ENCODE results near the gene COL23A1.
A peak's percentile ranks its signal among the peaks of the same experiment; 100 is the strongest.
"Not testable (repeated sequence)": the region's sequence is repeated elsewhere in the genome, so short reads cannot be mapped to it uniquely, and the experiment has no call there.

Gene COL23A1

DNA sequence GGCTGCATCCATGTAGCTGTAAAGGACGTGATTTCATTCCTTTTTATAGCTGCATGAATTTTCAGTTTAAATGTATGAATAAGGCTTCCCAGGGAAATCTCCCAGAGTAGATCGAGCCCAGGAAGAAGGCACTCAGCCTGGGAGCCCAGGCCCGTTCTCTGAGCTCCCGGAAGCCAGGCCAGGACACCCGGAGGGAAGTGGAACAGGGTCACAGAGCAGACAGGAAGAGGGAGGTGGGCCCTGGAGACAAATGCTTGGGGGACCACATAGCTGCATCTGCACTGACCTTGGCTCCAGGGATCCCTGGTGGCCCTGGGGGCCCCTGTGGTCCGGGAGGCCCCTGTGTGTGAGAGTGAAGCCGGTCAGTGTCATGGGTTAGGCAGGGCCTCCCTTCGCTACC lies 337.9 kb downstream of the COL23A1 start:
- no peak overlapping the region for H3K4me3 ChIP-seq (ENCODE audit: low read depth, low read length)
- no peak for DNase-seq (ENCODE audit: low read depth)

DNA sequence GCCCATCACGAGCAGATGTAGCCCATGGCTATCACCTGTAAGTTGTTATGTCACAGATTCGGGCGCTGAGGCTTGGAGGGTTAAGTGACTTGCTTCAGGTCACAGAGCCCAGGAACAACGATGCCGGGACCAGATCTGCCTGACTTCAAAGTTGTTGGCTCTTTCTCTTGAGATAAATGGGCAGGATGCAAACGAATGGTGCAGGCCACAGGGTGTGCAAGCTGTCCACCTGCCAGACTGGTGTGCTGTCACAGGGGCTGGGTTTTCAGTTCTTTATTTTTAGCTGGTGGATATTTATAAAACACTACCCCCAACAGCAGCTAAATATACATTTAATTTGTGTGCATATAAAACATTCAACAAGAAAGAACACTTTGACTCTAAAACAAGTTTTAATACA lies 339.9 kb downstream of the COL23A1 start:
- no peak overlapping the region for H3K4me3 ChIP-seq (ENCODE audit: low read depth, low read length)
- DNase-seq (ENCODE audit: low read depth), result no peak

DNA sequence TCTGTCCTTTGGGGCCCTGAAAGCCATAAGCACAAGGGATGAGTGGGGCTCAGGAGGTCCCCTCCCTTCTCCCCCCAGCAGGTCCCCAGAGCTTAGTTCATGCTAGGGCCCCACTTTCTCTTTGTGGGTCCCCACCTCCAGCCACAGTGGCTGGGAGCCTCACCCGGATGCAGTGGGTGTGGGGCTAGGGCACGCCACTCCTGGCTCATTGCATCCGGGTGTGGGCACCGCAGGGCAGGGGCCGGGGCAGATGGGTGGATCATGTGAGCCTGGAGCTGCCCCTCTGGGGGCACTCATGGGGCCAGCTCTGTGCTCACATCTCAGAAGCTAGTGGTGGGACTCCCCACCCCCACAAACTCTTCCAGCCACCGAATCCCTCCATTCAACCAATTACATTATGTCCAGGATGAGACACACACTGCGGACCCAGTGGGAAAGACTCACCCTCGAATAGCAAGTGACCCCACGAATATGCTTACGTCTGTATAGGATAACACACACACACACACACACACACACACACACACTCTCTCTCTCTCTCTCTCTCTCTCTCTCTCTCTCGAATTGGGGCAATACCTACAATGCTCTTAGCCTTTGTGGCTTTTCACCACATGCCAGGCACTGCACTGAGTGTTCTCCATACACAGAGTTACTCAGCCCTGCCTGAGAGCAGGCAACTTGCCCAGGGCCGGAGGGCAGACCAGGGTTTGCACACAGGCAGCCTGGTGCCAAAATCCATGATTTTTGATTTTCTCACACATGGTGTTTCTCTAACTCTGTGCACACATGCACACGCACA lies 340.8 kb downstream of the COL23A1 start:
- H3K4me3 ChIP-seq (ENCODE audit: low read depth, low read length), result no peak overlapping the region
- DNase-seq (ENCODE audit: low read depth), result peak; percentile 27

DNA sequence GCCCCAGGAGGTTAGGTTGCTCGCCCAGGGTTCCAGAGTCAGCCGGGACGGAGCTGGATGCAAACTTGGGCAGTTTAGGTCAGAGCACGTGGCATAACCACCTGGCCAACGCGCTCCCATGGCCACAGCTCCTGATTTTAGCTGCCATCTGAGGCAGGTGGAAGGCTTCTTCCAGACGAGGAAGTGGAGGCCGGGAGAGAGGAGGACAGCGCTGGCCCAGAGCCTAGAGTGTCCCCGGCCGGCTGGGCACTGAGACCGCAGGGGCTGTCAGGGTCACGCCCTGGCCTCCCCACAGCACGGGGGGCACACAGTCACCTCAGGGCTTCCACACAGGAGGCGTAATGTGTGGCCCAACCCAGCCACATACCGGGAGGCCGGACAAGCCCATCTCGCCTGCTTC lies 341.4 kb downstream of the COL23A1 start:
- H3K4me3 ChIP-seq (ENCODE audit: low read depth, low read length), result no peak overlapping the region

DNA sequence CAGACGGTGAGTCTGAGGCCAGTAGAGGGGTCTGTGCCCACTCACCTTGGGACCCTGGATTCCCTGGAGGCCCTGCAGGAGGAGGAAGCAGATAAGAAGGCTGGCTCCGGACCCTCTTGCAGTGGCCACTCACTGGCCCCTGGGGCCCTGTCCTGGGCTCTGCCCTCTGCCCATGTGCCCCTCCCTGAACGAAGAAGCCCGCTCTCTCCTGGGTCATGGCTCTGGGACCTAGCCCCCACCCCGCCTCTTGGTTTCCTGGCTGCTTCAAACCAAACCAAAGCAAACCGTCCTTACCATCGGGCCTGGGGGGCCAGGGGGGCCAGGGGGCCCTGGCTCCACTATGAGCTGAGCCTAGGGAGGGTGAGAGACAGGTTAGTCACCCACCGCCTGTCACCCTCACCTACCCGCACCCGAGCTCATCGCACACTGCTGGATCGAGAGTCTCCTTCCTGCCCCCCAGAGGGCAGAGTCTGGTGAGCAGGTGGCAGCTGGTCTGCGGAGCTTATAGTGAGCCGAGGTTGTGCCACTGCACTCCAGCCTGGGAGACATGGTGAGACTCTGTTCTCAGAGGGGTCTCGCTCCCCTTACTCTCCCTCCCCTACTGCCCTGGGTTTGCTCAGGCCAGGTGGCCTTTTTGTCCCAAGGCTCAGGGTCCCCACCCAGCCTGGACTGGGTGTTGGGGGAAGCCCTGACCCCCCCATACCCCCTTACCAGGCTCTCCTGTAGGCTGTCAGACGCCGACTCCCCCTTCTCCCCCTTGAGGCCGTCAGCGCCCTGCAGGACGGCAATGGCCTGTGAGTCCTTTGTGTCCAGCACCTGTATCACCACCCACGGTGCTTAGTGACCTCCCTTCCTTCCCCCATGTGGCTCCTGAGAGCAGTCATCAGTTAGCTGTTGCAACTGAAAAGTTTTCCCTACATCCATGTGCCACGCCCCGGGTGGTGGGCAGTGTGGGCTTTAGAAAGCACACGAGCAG lies 342.4 kb downstream of the COL23A1 start:
- H3K4me3 ChIP-seq (ENCODE audit: low read depth, low read length), result no peak overlapping the region
- DNase-seq (ENCODE audit: low read depth), result no peak

More for the DNA sequence above, 341.4 kb downstream of the COL23A1 start:
- no peak for DNase-seq (ENCODE audit: low read depth)

DNA sequence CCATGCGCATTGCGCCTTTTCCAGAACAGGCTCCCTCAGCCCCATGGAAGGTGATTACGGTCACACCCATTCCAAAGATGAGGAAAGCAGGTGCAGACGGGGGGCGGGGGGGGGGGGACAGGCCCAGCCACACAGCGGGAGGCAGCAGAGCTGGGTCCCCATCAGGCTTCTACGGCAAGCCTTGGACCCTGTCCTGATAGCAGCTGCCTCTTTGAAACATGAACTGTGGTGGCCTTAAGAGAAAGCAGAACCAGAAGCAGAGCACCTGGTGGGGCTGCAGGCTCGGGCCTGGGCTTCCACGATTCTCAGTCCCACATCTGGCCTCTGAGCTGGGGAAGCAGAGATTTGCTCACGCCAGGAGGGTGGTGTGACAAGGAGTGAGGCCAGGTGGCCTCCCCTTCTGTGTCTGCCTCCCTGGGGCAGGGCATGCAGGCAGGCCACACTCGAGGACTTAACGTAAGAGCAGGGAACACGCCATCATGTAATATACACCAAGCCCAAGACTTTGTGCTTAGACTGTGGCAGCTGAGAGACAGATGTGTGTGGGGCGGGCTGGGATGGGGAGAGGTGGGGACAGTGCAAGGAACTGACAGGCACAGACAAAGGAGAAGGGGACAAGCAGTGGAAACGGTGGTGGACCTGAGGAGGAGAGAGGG lies 343.4 kb downstream of the COL23A1 start:
- DNase-seq (ENCODE audit: low read depth), result no peak
- H3K4me3 ChIP-seq (ENCODE audit: low read depth, low read length), result no peak overlapping the region

DNA sequence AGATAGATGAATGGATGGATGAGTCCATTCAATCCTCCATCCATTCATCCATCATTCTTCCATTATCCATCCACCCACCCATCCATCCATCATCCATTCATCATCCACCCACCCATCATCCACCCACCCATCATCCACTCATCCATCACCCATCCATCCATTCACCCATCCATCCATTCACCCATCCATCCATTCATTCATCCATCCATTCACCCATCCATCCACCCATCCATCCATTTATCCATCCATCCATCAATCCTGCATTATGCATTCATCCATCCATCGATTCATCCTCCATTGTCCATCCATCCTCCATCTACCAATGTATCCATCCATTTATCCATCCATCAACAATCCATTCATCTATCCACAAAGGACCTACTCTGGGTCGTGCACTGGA lies 344.8 kb downstream of the COL23A1 start:
- DNase-seq (ENCODE audit: low read depth), result no peak
- no peak overlapping the region for H3K4me3 ChIP-seq (ENCODE audit: low read depth, low read length)

DNA sequence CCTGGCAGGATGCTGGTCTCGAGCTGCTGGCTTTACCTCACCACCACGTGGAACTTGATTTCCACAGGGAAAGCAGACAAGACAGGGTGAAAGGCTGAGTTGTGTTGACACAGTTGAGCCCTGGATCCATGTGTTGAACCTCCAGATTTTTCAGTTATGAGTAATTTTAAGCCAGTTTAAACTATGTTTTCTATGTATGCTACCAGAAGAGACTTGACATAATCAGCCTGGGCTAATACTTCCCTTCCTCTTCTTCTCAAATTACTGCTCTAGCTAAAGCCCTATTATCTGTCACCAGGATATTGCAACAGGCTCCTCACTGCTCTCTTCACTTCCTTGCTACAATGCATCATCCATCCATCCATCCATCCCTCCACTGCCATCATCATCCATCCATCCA lies 345.6 kb downstream of the COL23A1 start:
- H3K4me3 ChIP-seq (ENCODE audit: low read depth, low read length), result no peak overlapping the region
- DNase-seq (ENCODE audit: low read depth), result peak; percentile 25

DNA sequence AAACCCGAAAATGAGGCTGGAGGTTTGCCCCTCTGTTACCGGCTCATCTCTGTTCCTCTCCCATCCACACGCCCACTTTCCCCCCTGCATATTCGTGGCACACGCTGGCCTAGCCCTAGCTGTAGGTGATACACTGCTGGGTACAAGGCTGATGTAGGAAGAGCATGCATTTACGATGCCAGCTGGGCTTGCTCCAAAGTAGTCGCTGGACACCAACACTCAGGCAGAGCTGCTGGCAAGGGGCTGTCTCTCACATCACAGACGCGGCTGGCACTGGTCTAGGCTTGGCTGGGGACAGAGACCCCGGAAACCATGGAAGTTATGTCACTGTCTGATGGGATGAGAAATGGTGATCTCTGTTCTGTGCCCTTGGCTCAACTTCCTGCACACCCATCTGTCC lies 347.8 kb downstream of the COL23A1 start:
- DNase-seq (ENCODE audit: low read depth), result no peak
- H3K4me3 ChIP-seq (ENCODE audit: low read depth, low read length), result no peak overlapping the region

DNA sequence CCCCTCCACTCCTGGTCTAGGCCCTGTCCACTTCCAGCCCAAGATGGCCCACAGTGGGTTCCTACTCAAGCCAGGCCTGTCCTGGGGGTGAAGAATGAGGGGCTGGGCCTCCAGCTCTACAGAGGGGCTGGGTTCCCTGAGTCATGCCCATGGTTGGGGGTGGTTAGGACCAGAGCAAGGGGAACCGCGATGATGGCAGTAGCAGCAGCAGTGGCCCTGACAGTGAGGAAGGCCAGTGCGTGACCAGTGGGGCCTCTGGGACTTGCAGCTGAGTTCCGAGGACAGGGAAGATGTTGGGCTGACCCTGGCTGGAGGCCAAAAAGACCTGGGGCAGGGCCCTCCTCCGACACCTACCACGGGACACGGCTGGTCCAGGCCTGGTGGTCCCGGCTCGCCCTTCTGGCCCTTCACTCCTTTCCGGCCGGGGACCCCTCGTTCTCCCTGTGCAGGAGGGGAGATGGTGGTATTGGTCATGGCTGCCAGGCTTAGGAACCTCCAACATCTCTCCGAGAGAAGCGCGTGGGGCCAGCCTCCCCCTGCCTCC lies 348.4 kb downstream of the COL23A1 start:
- DNase-seq (ENCODE audit: low read depth), result no peak

DNA sequence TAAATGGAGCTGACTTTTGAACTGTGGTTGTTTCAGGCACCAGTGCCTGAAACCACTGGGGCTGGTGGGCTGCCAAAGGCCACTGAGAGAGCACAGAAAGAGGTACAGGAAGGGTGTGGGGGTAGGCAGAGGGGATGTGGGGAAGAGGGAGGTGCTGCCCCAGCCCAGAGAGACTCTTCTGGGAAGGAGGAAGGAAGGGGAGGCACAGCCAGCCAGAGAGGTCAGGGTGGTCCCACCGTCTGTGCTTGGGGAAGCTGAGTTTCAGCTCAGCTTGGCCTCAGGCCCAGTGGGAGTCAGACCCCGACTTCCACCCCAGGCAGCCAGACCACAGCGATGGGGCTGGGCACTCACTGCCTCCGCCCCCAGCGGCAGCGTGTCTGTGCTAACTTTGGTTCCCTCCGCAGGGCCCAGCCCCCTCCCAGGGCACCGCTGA lies 348.9 kb downstream of the COL23A1 start:
- no peak for DNase-seq (ENCODE audit: low read depth)
- no peak overlapping the region for H3K4me3 ChIP-seq (ENCODE audit: low read depth, low read length)

More for the DNA sequence above, 348.4 kb downstream of the COL23A1 start:
- H3K4me3 ChIP-seq (ENCODE audit: low read depth, low read length), result no peak overlapping the region

DNA sequence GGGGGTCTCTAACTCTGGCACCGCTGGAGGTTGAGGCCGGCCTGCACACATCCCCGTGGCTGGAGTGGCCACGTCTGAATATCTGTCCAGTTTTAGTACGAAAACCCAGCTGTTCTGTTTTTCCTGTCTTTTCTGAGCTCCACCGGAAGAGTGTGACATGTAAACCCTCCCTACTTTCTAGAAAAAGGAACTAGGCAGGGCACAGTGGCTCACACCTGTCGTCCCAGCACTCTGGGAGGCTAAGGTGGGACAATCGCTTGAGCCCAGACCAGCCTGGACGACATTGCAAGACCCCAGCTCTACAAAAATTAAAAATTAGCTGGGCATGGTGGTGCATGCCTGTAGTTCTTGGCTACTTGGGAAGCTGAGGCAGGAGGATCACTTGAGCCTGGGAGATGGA lies 349.4 kb downstream of the COL23A1 start:
- no peak for DNase-seq (ENCODE audit: low read depth)
- H3K4me3 ChIP-seq (ENCODE audit: low read depth, low read length), result no peak overlapping the region

DNA sequence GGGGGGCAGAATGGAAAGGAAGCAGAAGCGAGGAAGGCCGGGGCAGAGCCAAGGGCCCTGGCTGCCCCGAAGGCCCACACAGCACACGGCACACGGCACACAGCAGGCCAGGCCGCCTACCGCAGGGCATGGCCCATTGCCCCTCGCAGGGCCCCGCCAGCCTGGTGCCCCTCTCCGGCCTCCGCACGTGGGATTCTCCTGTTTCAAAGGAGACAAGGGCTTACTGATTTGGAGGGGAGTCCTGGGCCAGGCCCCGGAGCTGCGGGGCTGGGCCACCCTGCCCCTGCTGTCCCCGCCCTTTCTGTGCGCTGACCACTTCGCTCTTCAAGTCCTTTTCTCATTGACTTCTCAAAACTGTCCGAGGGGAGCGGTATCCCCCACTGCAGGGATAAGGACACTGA lies 349.9 kb downstream of the COL23A1 start:
- DNase-seq (ENCODE audit: low read depth), result no peak
- no peak overlapping the region for H3K4me3 ChIP-seq (ENCODE audit: low read depth, low read length)

DNA sequence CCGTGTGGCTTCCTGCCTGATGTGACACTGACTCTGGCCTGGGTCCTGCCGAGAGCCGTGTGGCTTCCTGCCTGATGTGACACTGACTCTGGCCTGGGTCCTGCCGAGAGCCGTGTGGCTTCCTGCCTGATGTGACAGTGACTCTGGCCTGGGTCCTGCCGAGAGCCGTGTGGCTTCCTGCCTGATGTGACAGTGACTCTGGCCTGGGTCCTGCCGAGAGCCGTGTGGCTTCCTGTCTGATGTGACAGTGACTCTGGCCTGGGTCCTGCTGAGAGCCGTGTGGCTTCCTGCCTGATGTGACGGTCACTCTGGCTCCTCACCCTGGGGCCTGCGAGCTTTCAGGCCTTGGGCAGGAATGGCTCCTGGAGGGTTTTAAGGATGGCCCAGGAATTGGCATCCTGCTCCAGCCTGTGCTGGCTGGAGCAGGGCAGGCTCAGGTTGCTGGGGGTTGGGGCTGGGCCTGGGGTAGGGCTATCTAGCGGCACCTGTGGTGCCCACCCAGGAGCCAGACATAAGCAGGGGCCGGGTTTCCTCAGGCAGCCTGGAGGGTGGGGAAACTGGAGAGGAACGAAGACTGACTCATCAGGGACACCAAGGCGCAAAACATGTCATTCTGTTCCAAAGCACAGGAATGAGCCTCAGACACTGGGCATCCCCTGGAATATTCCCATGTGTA lies 350.4 kb downstream of the COL23A1 start:
- not testable (repeated sequence) for DNase-seq (ENCODE audit: low read depth); H3K4me3 ChIP-seq (ENCODE audit: low read depth, low read length)

DNA sequence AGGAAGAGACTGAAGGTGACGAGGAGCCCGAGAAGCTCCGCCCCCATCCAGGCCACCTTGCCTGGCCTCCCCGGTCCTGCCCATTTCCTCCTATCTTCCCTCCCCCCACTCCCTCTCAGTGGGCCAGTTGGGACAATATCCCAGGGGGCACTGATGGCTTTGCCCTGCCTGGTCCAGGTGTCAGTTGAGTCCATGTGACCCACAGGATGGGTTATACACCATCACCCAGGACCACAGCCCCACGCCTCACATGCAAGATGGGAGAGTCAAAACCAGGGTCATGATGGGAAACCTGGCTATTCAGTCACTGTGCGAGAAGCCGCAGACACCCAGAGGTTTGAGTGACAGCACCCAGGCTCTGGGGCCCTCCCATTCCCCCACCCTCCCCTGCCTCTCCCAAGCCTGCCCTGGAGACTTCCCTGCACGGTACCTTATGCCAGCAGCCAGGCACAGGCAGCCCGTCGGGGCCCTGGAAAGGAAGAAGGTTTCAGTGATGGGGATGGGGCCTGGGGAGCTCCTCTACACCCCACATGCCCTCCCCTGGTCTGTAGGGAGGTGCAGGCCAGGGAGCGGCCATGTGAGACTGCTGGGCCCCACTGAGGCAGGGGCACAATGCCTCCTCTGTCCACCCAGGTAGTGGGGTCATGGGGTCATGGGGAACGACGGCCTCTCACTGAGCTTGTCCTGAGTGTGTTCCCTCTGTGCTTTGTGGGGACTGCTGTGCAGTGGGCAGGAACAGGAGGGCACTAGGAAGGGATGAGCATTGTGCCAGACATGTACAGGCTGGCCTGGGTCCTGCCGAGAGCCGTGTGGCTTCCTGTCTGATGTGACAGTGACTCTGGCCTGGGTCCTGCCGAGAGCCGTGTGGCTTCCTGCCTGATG lies 351.2 kb downstream of the COL23A1 start:
- no peak overlapping the region for H3K4me3 ChIP-seq (ENCODE audit: low read depth, low read length)
- DNase-seq (ENCODE audit: low read depth), result no peak

DNA sequence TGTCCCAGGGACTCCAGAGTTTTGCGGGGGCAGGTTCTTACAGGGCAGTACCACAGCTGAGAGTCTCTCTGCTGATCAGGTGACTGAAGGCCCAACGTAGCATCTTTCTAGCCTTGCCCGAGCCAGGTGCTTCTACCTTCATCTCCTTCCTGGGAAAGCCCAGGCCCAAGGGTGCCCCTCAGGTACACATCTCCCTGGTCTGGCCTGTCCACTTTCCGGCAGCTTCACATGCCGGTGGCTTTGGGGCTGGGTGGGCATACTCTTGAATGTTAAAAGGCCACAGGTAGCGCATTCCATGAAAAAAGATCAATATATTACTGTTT lies 351.9 kb downstream of the COL23A1 start:
- DNase-seq (ENCODE audit: low read depth), result no peak
- H3K4me3 ChIP-seq (ENCODE audit: low read depth, low read length), result no peak overlapping the region

DNA sequence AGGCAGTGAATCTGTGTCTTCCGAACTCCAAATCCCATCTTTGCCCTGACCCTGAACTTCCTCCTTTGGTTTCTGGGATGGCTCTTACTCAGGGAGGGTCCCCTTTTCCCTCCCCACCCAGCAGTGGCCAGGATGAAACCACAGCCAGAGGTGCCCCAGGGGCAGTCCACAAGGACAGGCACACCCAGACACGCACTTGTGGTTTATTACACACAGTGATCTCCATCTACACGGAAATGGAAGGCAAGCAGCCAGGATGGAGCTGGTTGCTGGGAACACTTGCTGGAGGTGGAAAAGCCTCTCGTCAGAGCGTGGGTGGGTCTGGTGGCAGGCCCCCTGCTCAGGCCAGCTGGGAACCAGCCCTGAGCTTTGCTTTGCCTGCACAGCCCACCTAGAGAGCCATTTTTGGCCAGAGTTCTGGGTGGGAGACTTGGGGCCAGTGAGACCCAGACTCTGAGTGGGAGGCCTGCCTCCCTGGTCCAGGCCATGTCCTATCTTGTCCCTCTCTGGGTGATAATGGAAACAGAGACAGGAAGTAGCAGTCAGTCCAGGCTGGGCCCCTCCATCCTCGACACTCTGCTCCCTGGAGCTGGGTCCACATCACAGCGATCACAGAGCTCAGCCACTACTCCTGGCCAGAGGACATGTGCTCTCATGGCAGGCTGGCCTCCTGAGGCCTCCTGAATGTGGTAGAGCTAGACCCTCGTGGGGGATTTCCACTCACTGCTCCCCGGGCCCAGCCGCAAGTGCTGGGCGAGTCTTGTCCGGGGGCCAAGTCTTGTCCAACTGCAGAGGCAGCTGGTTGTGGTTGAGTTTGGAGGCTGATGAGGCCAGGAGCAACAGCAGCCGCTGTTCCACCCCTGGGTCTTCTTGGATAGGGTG lies 352.5 kb downstream of the COL23A1 start:
- H3K4me3 ChIP-seq (ENCODE audit: low read depth, low read length), result no peak overlapping the region
- DNase-seq (ENCODE audit: low read depth), result peak; percentile 8
